HG02885 (cell line): Measurements from ENCODE around the gene MANBA.

Experiments
- ATAC-seq: cut with Tn5 transposase; IDR thresholded peaks from one replicate; pipeline ENCODE4 v1.9.1; 2021; ENCODE audit warnings: mild to moderate bottlenecking; ENCODE audit not compliant: unreplicated experiment, poor library complexity

MANBA gene

GRCh38 chr4:102760645-102761295, at the start of gene MANBA:
MANBA (minus strand) TSS chr4:102760968; CDS start chr4:102760894, 74 bp downstream.
- ATAC-seq, result peak; percentile 94

GRCh38 chr4:102809691-102810090, 48.9 kb upstream of the MANBA start:
- no peak for ATAC-seq

GRCh38 chr4:102809190-102809589, 48.4 kb upstream of the MANBA start:
- ATAC-seq, result peak; percentile 71

- no peak for ATAC-seq
Observed at GRCh38 chr4:102808009-102808408, 47.2 kb upstream of the MANBA start.

- no peak for ATAC-seq
Observed at GRCh38 chr4:102807345-102807744, 46.6 kb upstream of the MANBA start.

- no peak for ATAC-seq
Observed at GRCh38 chr4:102799816-102800215, 39.0 kb upstream of the MANBA start.

- ATAC-seq, result no peak
Observed at GRCh38 chr4:102794999-102795398, 34.2 kb upstream of the MANBA start.

- no peak for ATAC-seq
Observed at GRCh38 chr4:102792361-102792936, 31.7 kb upstream of the MANBA start.

- ATAC-seq, result no peak
Observed at GRCh38 chr4:102791318-102791835, 30.6 kb upstream of the MANBA start.

- ATAC-seq, result no peak
Observed at GRCh38 chr4:102789317-102789717, 28.5 kb upstream of the MANBA start.

- ATAC-seq, result no peak
Observed at GRCh38 chr4:102787944-102788343, 27.2 kb upstream of the MANBA start.

- no peak for ATAC-seq
Observed at GRCh38 chr4:102787096-102787881, 26.5 kb upstream of the MANBA start.

- no peak for ATAC-seq
Observed at GRCh38 chr4:102786279-102786678, 25.5 kb upstream of the MANBA start.

GRCh38 chr4:102783006-102783405, 22.2 kb upstream of the MANBA start:
- no peak for ATAC-seq

- no peak for ATAC-seq
Observed at GRCh38 chr4:102781570-102781969, 20.8 kb upstream of the MANBA start.

GRCh38 chr4:102780476-102781144, 19.8 kb upstream of the MANBA start:
- ATAC-seq, result no peak

- ATAC-seq, result no peak
Observed at GRCh38 chr4:102779204-102779603, 18.4 kb upstream of the MANBA start.

- ATAC-seq, result no peak
Observed at GRCh38 chr4:102778720-102779119, 18.0 kb upstream of the MANBA start.

GRCh38 chr4:102775805-102776204, 15.0 kb upstream of the MANBA start:
- ATAC-seq, result no peak

- ATAC-seq, result no peak
Observed at GRCh38 chr4:102774254-102774653, 13.5 kb upstream of the MANBA start.
